HepG2 (cell line): ENCODE data around the gene MYO18B. TPM values are rescaled to one million over a fixed set of nuclear protein-coding genes. Genes with fewer than 3 reads are reported as not detected.
"Not testable (repeated sequence)": the region's sequence is repeated elsewhere in the genome, so short reads cannot be mapped to it uniquely, and the experiment has no call there.

Experiments used
- ATAC-seq: fragments of 200-7000 bp; cut with Tn5 transposase; 3 replicates; pipeline ENCODE4 v1.9.1; 2020; ENCODE audit warnings: mild to moderate bottlenecking, moderate library complexity
- BruUV-seq: library from RNA; stranded (reverse); fragments of 400-500 nt; replicated peaks from 2 replicates; lab custom pipeline; 2021; lab: Mats Ljungman, UMichigan
- CTCF ChIA-PET: fragments of 300-600 bp; formaldehyde crosslinking; extraction: SDS; loops from one replicate; lab custom pipeline; 2021; ENCODE audit warnings: low total read pairs, inconsistent platforms, low intra/inter-chr PET ratio; lab: Yijun Ruan, JAX
- POLR2A ChIA-PET: fragments of 350-600 bp; sonication (Branson Sonifier 250); formaldehyde crosslinking; loops from one replicate; lab custom pipeline; 2020; ENCODE audit warnings: antibody characterized with exemption, inconsistent platforms; lab: Yijun Ruan, JAX
- DNase-seq: peaks from one replicate; pipeline ENCODE4 v3.0.0-alpha.2; 2015; ENCODE audit warnings: low spot score
- FAIRE-seq: peaks from 3 replicates; lab custom pipeline; 2011; peaks lifted over from hg19 to GRCh38; lab: Jason Lieb, UNC
- H2AFZ ChIP-seq: one replicate; pipeline ENCODE4 v1.6.1; 2011; ENCODE audit warnings: low read length, inconsistent platforms
- H3K27ac ChIP-seq: fragments of 300-600 bp; 3 replicates; pipeline ENCODE4 v1.8.0; 2011; ENCODE audit warnings: mixed run types, mild to moderate bottlenecking, mixed read lengths, low read length, inconsistent platforms; ENCODE audit not compliant: insufficient read depth; ENCODE audit errors: extremely low read length
- H3K27me3 ChIP-seq, 2 experiments: fragments of 200-600 bp in 1 of 2; 2 replicates in 1 of 2; 3 replicates in 1 of 2; pipeline versions ENCODE4 v1.6.0 to v1.8.0; 2011; ENCODE audit warnings: low read length in 2 of 2, mild to moderate bottlenecking in 2 of 2, moderate library complexity in 2 of 2, inconsistent platforms in 1 of 2; ENCODE audit not compliant: insufficient read depth in 2 of 2, control insufficient read depth in 1 of 2
- H3K36me3 ChIP-seq, 2 experiments: fragments of 200-600 bp in 1 of 2; replicated peaks in 1 of 2; 2 replicates in 1 of 2; 3 replicates in 1 of 2; pipeline versions ENCODE4 v1.5.1 to v1.8.0; 2011; ENCODE audit warnings: low read length in 2 of 2, inconsistent platforms in 1 of 2; ENCODE audit not compliant: insufficient read depth in 2 of 2, control insufficient read depth in 1 of 2
- H3K4me1 ChIP-seq: 2 replicates; pipeline ENCODE4 v1.5.1; 2012; ENCODE audit warnings: low read length, inconsistent platforms; ENCODE audit not compliant: insufficient read depth
- H3K4me2 ChIP-seq: 2 replicates; pipeline ENCODE4 v1.6.0; 2011; ENCODE audit warnings: low read depth, low read length, inconsistent platforms
- H3K4me3 ChIP-seq, 3 experiments: fragments of 200-600 bp in 1 of 3; sonication (generic), shearing (Covaris generic) in 1 of 3; replicated peaks in 1 of 3; 2 replicates each; pipeline ENCODE4 v1.5.1; 2011 to 2016; ENCODE audit warnings: low read length in 3 of 3, inconsistent platforms in 2 of 3, low read depth in 2 of 3, mild to moderate bottlenecking in 2 of 3, control low read depth in 1 of 3, mixed read lengths in 1 of 3; ENCODE audit not compliant: insufficient read depth in 1 of 3
- H3K79me2 ChIP-seq: one replicate; pipeline ENCODE4 v1.6.1; 2011; ENCODE audit warnings: low read length, inconsistent platforms; ENCODE audit not compliant: insufficient read depth
- H3K9ac ChIP-seq: 2 replicates; pipeline ENCODE4 v1.6.0; 2011; ENCODE audit warnings: mild to moderate bottlenecking, low read depth, low read length, inconsistent platforms; ENCODE audit not compliant: insufficient read depth
- H3K9me3 ChIP-seq: 2 replicates; pipeline ENCODE4 v1.5.1; 2012; ENCODE audit warnings: mild to moderate bottlenecking, low read length
- H4K20me1 ChIP-seq: 2 replicates; pipeline ENCODE4 v1.6.0; 2011; ENCODE audit warnings: inconsistent platforms, mild to moderate bottlenecking, low read length, moderate library complexity; ENCODE audit not compliant: insufficient read depth
- ATF4 ChIP-seq, 2 experiments: fragments of 450-650 bp in 1 of 2; sonication (generic) in 1 of 2; formaldehyde crosslinking; IDR thresholded peaks; 2 replicates each; pipeline versions ENCODE4 v1.5.0 to v1.8.0; 2020 to 2022; ENCODE audit warnings: mild to moderate bottlenecking in 1 of 2, missing genetic modification reagents in 1 of 2
- CHCHD3 ChIP-seq: sonication (generic); formaldehyde crosslinking; IDR thresholded peaks from 2 replicates; pipeline ENCODE4 v1.8.0; 2022; ENCODE audit warnings: mild to moderate bottlenecking, missing genetic modification reagents, moderate library complexity
- MAF1 ChIP-seq: sonication (generic); formaldehyde crosslinking; IDR thresholded peaks from 2 replicates; pipeline ENCODE4 v1.5.0; 2020; ENCODE audit warnings: missing genetic modification reagents, borderline replicate concordance
- RBFOX2 ChIP-seq: fragments of 200-400 bp; formaldehyde crosslinking; IDR thresholded peaks from 2 replicates; pipeline ENCODE4 v1.6.1; 2017; ENCODE audit warnings: low read depth, mild to moderate bottlenecking, low read length
- THRA ChIP-seq: sonication (generic); formaldehyde crosslinking; IDR thresholded peaks from 2 replicates; pipeline ENCODE4 v1.4.0; 2020; ENCODE audit warnings: missing genetic modification reagents, borderline replicate concordance
- WGBS: methylation state at CpG from one replicate; pipeline ENCODE4 v1.1.6; 2017; ENCODE audit warnings: low lambda C conversion rate; 5-methylcytosine and 5-hydroxymethylcytosine counted together
- in situ Hi-C: cut with HindIII; loops from 2 replicates; pipeline ENCODE4 v1.10.0; 2017; ENCODE audit warnings: low pct_unique_long_range_greater_than_20kb; ENCODE audit not compliant: extremely low pct_ligation_motif_present
- intact Hi-C: fragments of 100-400 bp; cut with micrococcal nuclease; formaldehyde crosslinking; loops from one replicate; pipeline ENCODE4 v1.10.0; 2022; ENCODE audit not compliant: unreplicated experiment
- polyA plus RNA-seq, 8 experiments: library from polyadenylated mRNA; depleted of rRNA in 3 of 8; stranded (reverse) in 7 of 8; unstranded in 1 of 8; fragments of >200 nt; fragmentation: Illumina TruSeq in 4 of 8; extraction: Trizol in 4 of 8; gene quantifications; 2 replicates each; pipeline versions ENCODE4 v1.2.1 to v1.2.3, GENCODE V29; 2011 to 2016; ENCODE audit warnings: low read depth in 4 of 8, missing spikeins in 1 of 8, mixed read lengths in 1 of 8; ENCODE audit not compliant: insufficient read depth in 1 of 8
- total RNA-seq, 5 experiments: library from RNA; depleted of rRNA; stranded (reverse); fragments of >200 nt; fragmentation: Illumina TruSeq; extraction: Trizol; gene quantifications; 2 replicates each; pipeline ENCODE4 v1.2.3, GENCODE V29; 2016; ENCODE audit warnings: low read depth in 1 of 5

Gene MYO18B
- total and polyA plus RNA-seq, 2 of the 13 experiments (the other 11 are each of a cell fraction or from before 2014, with no cell fraction given): 0.01 TPM; not detected in 1

- no peak for TF ChIP-seq ATF4 (CRISPR knock-in tag; IDR thresholded peaks at IDR 0.05)
- no peak for TF ChIP-seq MAF1
- no peak for TF ChIP-seq CHCHD3 (CRISPR knock-in tag)
- TF ChIP-seq THRA (CRISPR knock-in tag): no peak
- no peak for TF ChIP-seq RBFOX2
Measured at GRCh38 chr22:25706197-25706596, 35.8 kb upstream of the MYO18B start (continued).

GRCh38 chr22:25708430-25708829 lies 33.6 kb upstream of the MYO18B start:
- FAIRE-seq, H3K4me2 ChIP-seq, H3K9ac ChIP-seq, intact Hi-C loops, POLR2A ChIA-PET, DNase-seq, H3K4me3 ChIP-seq, H3K9me3 ChIP-seq, H3K27ac ChIP-seq, ATAC-seq, H4K20me1 ChIP-seq, H3K27me3 ChIP-seq, BruUV-seq, H3K4me1 ChIP-seq, H3K79me2 ChIP-seq, CTCF ChIA-PET, in situ Hi-C loops, H2AFZ ChIP-seq: not testable (repeated sequence)
- peaks cover 5 to 13% of the 10 kb centered on the region in 2 experiments; a peak in 3 of 5 replicates for H3K36me3 ChIP-seq
- 91% methylated on average over 5 of the region's 6 CpGs for WGBS
